ENCODE data around the gene ST6GALNAC2.

GRCh38 chr17:76524598-76525512 is 60.8 kb downstream of the ST6GALNAC2 start:
- TF ChIP-seq CTCF (IDR thresholded peaks at IDR 0.05) (no peak), EP300 (IDR thresholded peaks at IDR 0.05) (no peak), POLR2A (IDR thresholded peaks at IDR 0.05) (no peak)
